ENCODE measurements around the gene FAM9C. TPM values are rescaled to one million over a fixed set of nuclear protein-coding genes. Genes with fewer than 3 reads are reported as not detected.
"Not testable (repeated sequence)": the region's sequence is repeated elsewhere in the genome, so short reads cannot be mapped to it uniquely, and the experiment has no call there.

FAM9C gene
- total RNA-seq, 1 experiment from 2014 or later, result not detected

DNA sequence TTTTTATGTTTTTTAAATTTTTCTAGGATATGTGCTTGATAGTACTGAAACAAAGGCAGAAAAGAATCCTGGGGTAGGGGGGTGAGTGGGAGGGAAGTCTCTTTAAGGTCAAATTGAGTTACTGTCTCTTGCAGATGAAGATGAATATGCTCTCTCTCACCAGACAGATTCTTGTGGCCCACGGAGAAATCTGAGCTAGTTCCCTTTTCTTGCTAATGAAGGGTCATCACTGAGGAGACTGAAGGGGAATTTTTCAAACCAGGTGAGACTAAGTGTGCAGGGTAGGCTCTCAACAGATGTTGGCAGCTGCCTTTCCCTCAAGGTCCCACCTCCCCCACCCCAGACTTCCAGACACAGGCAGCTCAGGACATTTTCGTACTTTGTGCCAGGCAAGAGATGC is 21.5 kb downstream of the FAM9C start:
- H3K4me1 ChIP-seq (ENCODE audit: control insufficient read depth, insufficient read depth, low read length), result no peaks in the 10 kb centered on the region
- in situ Hi-C loops (cut with HindIII; ENCODE audit: low pct_unique_long_range_greater_than_20kb, low sequenced_read_pairs), result no loop called here
- peak overlapping the region; percentile 39; the same call in 1 of the 2 replicates for H3K27ac ChIP-seq (ENCODE audit: low read length)
- DNase-seq (ENCODE audit: low read depth, low spot score) (no peak), ATAC-seq (no peak)
- no peaks in the 10 kb centered on the region for H3K36me3 ChIP-seq (ENCODE audit: control insufficient read depth, insufficient read depth, low read length)
- no peaks in the 10 kb centered on the region for H3K9me3 ChIP-seq (ENCODE audit: control insufficient read depth, insufficient read depth, low read depth, low read length)
- no TSS peak for BruUV-seq (replicated peaks)
- TF ChIP-seq TCF7L2 (IDR thresholded peaks at IDR 0.05; ENCODE audit: low read depth, low read length) (no peak), POLR2AphosphoS5 (IDR thresholded peaks at IDR 0.05; ENCODE audit: low read depth, low read length) (no peak), SIN3A (IDR thresholded peaks at IDR 0.05; ENCODE audit: borderline replicate concordance, insufficient read depth, low read depth, low read length) (no peak)
- TF ChIP-seq, protein P1, sequence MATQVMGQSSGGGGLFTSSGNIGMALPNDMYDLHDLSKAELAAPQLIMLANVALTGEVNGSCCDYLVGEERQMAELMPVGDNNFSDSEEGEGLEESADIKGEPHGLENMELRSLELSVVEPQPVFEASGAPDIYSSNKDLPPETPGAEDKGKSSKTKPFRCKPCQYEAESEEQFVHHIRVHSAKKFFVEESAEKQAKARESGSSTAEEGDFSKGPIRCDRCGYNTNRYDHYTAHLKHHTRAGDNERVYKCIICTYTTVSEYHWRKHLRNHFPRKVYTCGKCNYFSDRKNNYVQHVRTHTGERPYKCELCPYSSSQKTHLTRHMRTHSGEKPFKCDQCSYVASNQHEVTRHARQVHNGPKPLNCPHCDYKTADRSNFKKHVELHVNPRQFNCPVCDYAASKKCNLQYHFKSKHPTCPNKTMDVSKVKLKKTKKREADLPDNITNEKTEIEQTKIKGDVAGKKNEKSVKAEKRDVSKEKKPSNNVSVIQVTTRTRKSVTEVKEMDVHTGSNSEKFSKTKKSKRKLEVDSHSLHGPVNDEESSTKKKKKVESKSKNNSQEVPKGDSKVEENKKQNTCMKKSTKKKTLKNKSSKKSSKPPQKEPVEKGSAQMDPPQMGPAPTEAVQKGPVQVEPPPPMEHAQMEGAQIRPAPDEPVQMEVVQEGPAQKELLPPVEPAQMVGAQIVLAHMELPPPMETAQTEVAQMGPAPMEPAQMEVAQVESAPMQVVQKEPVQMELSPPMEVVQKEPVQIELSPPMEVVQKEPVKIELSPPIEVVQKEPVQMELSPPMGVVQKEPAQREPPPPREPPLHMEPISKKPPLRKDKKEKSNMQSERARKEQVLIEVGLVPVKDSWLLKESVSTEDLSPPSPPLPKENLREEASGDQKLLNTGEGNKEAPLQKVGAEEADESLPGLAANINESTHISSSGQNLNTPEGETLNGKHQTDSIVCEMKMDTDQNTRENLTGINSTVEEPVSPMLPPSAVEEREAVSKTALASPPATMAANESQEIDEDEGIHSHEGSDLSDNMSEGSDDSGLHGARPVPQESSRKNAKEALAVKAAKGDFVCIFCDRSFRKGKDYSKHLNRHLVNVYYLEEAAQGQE (IDR thresholded peaks at IDR 0.05; ENCODE audit: insufficient read depth in 1 of 2, low read depth in 2 of 2, low read length in 1 of 2), result no peak
- TF ChIP-seq, protein P2, sequence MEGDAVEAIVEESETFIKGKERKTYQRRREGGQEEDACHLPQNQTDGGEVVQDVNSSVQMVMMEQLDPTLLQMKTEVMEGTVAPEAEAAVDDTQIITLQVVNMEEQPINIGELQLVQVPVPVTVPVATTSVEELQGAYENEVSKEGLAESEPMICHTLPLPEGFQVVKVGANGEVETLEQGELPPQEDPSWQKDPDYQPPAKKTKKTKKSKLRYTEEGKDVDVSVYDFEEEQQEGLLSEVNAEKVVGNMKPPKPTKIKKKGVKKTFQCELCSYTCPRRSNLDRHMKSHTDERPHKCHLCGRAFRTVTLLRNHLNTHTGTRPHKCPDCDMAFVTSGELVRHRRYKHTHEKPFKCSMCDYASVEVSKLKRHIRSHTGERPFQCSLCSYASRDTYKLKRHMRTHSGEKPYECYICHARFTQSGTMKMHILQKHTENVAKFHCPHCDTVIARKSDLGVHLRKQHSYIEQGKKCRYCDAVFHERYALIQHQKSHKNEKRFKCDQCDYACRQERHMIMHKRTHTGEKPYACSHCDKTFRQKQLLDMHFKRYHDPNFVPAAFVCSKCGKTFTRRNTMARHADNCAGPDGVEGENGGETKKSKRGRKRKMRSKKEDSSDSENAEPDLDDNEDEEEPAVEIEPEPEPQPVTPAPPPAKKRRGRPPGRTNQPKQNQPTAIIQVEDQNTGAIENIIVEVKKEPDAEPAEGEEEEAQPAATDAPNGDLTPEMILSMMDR (IDR thresholded peaks at IDR 0.05), result no peak
- intact Hi-C loops (cut with micrococcal nuclease; ENCODE audit: unreplicated experiment), result no loop called here
- no peaks in the 10 kb centered on the region for H3K27me3 ChIP-seq (ENCODE audit: control insufficient read depth, insufficient read depth, low read length)
- no peak overlapping the region for H3K4me3 ChIP-seq (ENCODE audit: low read depth in 2 of 2, low read length in 2 of 2)
- POLR2A ChIA-PET, result no interaction called here
- CTCF ChIA-PET, result no interaction called here

DNA sequence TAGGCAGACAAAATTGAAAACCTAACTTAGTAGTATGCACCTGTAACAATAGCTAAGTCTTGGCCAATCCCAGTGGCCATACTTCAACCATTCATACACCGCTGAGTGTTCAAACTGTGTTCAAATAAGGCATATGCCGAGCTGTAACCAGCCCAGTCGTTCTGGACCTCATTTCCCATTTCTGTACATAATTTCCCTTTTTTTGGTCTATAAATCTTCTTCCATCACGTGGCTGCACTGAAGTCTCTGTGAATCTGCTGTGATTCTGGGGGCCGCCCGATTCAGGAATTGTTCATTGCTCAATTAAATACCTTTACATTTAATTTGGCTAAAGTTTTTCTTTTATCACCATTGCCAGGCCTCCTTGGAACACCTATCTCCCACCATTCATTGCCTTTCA is 27.7 kb downstream of the FAM9C start:
- not testable (repeated sequence) for ATAC-seq

DNA sequence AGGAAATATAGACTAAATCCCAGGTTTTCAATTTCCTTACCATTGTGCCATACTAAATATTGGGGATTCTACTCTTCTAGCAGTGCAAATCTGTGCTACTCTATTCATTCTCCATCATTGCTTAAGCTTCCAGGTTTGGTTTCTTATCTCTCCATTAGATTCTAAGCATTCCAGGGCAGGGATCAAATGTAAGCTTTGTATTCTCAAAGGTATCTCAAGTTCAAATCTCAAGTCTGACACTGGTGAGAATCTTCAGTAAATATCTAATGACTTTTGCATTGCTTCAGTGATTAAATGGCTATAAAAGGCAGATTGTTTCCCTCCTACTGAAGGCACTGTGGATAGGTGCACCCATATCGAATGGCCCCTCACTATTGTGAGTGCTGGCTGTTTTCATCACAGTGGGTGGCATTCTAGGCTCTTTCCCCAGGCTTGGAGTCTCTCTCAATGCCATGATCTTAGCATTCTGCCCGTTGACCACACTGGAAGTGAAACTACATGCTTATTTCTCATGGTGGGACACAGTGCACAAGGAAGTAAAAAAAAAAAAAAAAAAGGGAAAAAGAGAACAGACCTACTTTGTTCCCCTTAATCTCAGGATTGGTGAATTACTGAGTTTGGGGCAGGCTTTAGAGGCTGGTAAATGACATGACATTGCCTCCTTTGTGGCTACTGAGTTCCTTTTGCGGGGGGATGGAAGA is 28.7 kb downstream of the FAM9C start:
- BruUV-seq (replicated peaks), result no TSS peak
- Histone ChIP-seq H3K27ac (ENCODE audit: low read length) (peak overlapping the region; percentile 51; the same call in 1 of the 2 replicates), H3K36me3 (ENCODE audit: control insufficient read depth, insufficient read depth, low read length) (no peaks in the 10 kb centered on the region), H3K9me3 (ENCODE audit: control insufficient read depth, insufficient read depth, low read depth, low read length) (no peaks in the 10 kb centered on the region), H3K4me3 (ENCODE audit: low read depth in 2 of 2, low read length in 2 of 2) (no peak overlapping the region), H3K4me1 (ENCODE audit: control insufficient read depth, insufficient read depth, low read length) (no peaks in the 10 kb centered on the region; the same call in 1 of the 2 replicates), H3K27me3 (ENCODE audit: control insufficient read depth, insufficient read depth, low read length) (no peaks in the 10 kb centered on the region)
- intact Hi-C loops (cut with micrococcal nuclease; ENCODE audit: unreplicated experiment) (no loop called here), in situ Hi-C loops (cut with HindIII; ENCODE audit: low pct_unique_long_range_greater_than_20kb, low sequenced_read_pairs) (no loop called here)
- ATAC-seq (no peak), DNase-seq (ENCODE audit: low read depth, low spot score) (no peak)
- ChIA-PET CTCF (no interaction called here), POLR2A (no interaction called here)
- TF ChIP-seq SIN3A (IDR thresholded peaks at IDR 0.05; ENCODE audit: borderline replicate concordance, insufficient read depth, low read depth, low read length) (no peak), POLR2AphosphoS5 (IDR thresholded peaks at IDR 0.05; ENCODE audit: low read depth, low read length) (no peak), TCF7L2 (IDR thresholded peaks at IDR 0.05; ENCODE audit: low read depth, low read length) (no peak)
- TF ChIP-seq, protein P2 (IDR thresholded peaks at IDR 0.05), result no peak
- TF ChIP-seq, protein P1 (IDR thresholded peaks at IDR 0.05; ENCODE audit: insufficient read depth in 1 of 2, low read depth in 2 of 2, low read length in 1 of 2), result no peak

More for the DNA sequence above, 27.7 kb downstream of the FAM9C start:
- POLR2A ChIA-PET; BruUV-seq (replicated peaks); H3K4me1 ChIP-seq (ENCODE audit: control insufficient read depth, insufficient read depth, low read length); in situ Hi-C loops (cut with HindIII; ENCODE audit: low pct_unique_long_range_greater_than_20kb, low sequenced_read_pairs); DNase-seq (ENCODE audit: low read depth, low spot score); CTCF ChIA-PET; intact Hi-C loops (cut with micrococcal nuclease; ENCODE audit: unreplicated experiment); H3K36me3 ChIP-seq (ENCODE audit: control insufficient read depth, insufficient read depth, low read length); H3K4me3 ChIP-seq (ENCODE audit: low read depth in 2 of 2, low read length in 2 of 2); H3K27me3 ChIP-seq (ENCODE audit: control insufficient read depth, insufficient read depth, low read length); H3K9me3 ChIP-seq (ENCODE audit: control insufficient read depth, insufficient read depth, low read depth, low read length): not testable (repeated sequence)
- peak overlapping the region; percentile 51; the same call in 1 of the 2 replicates for H3K27ac ChIP-seq (ENCODE audit: low read length)
